Type B pancreatic cell (in vitro differentiated cells): ENCODE measurements around the gene SLC35E2B. TPM values are rescaled to one million over a fixed set of nuclear protein-coding genes. Genes with fewer than 3 reads are reported as not detected.

ENCODE experiments used
- DNase-seq: peaks from one replicate; pipeline ENCODE4 v3.0.0; 2021; ENCODE audit warnings: mixed read lengths; ENCODE audit not compliant: unreplicated experiment; ENCODE audit errors: extremely low spot score
- H3K27ac Mint-ChIP-seq: 2 replicates; pipeline ENCODE4 v1.8.0; 2021; ENCODE audit warnings: mild to moderate bottlenecking, mixed read lengths
- H3K27me3 Mint-ChIP-seq: 2 replicates; pipeline ENCODE4 v1.8.0; 2021; ENCODE audit warnings: mixed read lengths
- H3K36me3 Mint-ChIP-seq: 2 replicates; pipeline ENCODE4 v1.8.0; 2021; ENCODE audit warnings: mixed read lengths
- H3K4me1 Mint-ChIP-seq: one replicate; pipeline ENCODE4 v1.8.0; 2021; ENCODE audit warnings: mixed read lengths; ENCODE audit not compliant: unreplicated experiment
- H3K4me3 Mint-ChIP-seq: 2 replicates; pipeline ENCODE4 v1.8.0; 2021; ENCODE audit warnings: mild to moderate bottlenecking, mixed read lengths
- H3K9me3 Mint-ChIP-seq: 2 replicates; pipeline ENCODE4 v1.8.0; 2021; ENCODE audit warnings: mixed read lengths
- total RNA-seq: library from RNA; stranded (reverse); gene quantifications from 2 replicates; pipeline ENCODE4 v1.2.1, GENCODE V29; 2021; ENCODE audit warnings: low replicate concordance
- TF ChIP-seq, protein P1 (sequence below): fragments of 200-600 bp; sonication (generic); conservative IDR thresholded peaks from 2 replicates; pipeline ENCODE4 v1.5.0; 2021; ENCODE audit warnings: antibody characterized with exemption, mild to moderate bottlenecking

Gene SLC35E2B
- total RNA-seq, 1 donor from 2014 or later = 116 TPM

DNA sequence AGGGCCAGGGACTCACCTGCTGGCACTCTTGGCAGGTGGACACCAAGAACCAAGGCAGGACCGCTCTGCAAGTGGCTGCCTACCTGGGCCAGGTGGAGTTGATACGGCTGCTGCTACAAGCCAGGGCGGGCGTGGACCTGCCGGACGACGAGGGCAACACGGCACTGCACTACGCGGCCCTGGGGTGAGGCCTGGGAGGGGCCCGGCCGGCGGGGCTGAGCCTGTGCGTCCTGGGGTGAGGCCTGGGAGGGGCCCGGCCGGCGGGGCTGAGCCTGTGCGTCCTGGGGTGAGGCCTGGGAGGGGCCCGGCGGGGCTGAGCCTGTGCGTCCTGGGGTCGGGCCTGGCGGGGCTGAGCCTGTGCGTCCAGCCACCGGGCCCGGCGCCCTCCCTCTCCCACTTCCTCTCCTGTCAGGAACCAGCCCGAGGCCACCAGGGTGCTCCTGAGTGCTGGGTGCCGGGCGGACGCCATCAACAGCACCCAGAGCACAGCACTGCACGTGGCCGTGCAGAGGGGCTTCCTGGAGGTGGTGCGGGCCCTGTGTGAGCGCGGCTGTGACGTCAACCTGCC, 65.2 kb downstream of the SLC35E2B start:
- Mint-ChIP-seq H3K27me3 (peaks cover 6% of the 10 kb centered on the region), H3K9me3 (no peaks in the 10 kb centered on the region), H3K27ac (no peak overlapping the region), H3K4me3 (no peak overlapping the region), H3K4me1 (no peaks in the 10 kb centered on the region), H3K36me3 (no peaks in the 10 kb centered on the region)
- TF ChIP-seq, protein P1, sequence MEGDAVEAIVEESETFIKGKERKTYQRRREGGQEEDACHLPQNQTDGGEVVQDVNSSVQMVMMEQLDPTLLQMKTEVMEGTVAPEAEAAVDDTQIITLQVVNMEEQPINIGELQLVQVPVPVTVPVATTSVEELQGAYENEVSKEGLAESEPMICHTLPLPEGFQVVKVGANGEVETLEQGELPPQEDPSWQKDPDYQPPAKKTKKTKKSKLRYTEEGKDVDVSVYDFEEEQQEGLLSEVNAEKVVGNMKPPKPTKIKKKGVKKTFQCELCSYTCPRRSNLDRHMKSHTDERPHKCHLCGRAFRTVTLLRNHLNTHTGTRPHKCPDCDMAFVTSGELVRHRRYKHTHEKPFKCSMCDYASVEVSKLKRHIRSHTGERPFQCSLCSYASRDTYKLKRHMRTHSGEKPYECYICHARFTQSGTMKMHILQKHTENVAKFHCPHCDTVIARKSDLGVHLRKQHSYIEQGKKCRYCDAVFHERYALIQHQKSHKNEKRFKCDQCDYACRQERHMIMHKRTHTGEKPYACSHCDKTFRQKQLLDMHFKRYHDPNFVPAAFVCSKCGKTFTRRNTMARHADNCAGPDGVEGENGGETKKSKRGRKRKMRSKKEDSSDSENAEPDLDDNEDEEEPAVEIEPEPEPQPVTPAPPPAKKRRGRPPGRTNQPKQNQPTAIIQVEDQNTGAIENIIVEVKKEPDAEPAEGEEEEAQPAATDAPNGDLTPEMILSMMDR = no peak
- DNase-seq = no peak

DNA sequence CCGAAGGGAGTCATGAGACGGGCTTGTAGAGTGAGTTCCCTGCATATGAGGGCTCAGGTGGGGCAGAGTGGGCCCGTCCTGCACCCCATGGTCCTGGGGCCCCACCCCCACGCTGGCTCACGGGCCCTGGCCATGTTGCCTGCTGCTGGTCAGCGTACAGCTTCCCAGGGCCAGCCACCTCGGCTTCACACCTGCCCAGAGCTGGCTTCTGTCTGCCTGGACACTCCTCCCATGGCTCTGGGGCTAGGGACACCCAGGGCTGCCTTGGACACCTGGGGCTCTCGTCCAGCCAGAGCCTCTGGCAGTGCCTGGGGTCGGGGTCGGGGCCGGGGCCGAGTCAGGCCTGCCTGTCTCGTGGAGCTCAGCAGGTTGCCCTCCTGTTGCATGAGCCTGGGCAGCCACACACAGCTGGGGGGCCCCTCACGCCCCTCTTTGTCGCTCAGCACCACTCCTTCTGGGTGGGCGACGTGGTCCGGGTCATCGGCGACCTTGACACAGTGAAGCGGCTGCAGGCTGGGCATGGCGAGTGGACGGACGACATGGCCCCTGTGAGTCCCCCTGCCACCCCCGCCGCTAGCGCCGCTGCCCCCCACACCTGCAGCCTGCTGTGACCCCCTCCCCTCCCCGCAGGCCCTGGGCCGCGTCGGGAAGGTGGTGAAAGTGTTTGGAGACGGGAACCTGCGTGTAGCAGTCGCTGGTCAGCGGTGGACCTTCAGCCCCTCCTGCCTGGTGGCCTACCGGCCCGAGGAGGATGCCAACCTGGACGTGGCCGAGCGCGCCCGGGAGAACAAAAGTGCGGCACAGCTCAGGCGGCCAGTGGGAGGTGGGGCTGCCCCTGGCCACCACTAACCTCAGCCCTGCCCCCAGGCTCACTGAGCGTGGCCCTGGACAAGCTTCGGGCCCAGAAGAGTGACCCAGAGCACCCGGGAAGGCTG, 66.1 kb downstream of the SLC35E2B start:
- Mint-ChIP-seq H3K4me1 (no peaks in the 10 kb centered on the region), H3K27me3 (peaks cover 4% of the 10 kb centered on the region), H3K9me3 (no peaks in the 10 kb centered on the region), H3K4me3 (no peak overlapping the region), H3K36me3 (no peaks in the 10 kb centered on the region), H3K27ac (no peak overlapping the region)
- TF ChIP-seq, protein P1 = no peak
- peak; percentile 70 for DNase-seq

DNA sequence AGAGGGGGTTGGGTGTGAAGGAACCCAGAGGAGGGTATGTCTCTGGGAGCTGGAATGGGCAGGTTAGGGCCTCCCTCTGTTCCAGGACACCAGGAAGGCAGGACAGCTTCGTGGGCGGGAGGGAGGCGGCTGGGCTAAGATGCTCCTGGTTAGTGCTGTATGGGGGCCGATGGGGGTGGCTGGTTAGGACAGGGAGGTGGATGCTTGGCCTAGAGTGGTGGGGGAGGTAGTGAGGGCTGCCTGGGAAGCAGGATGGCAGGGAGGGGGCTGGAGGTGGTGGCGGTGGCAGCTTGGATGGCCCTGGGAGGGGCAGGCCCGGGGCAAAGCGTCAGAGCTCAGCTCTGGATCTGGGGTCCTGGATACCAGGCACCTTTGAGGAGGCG, 66.8 kb downstream of the SLC35E2B start:
- H3K4me3 Mint-ChIP-seq = no peak overlapping the region
- H3K4me1 Mint-ChIP-seq = no peaks in the 10 kb centered on the region
- peaks cover 3% of the 10 kb centered on the region for H3K27me3 Mint-ChIP-seq
- H3K27ac Mint-ChIP-seq = no peak overlapping the region
- no peaks in the 10 kb centered on the region for H3K9me3 Mint-ChIP-seq
- no peaks in the 10 kb centered on the region for H3K36me3 Mint-ChIP-seq
- DNase-seq = no peak
- TF ChIP-seq, protein P1 = no peak

DNA sequence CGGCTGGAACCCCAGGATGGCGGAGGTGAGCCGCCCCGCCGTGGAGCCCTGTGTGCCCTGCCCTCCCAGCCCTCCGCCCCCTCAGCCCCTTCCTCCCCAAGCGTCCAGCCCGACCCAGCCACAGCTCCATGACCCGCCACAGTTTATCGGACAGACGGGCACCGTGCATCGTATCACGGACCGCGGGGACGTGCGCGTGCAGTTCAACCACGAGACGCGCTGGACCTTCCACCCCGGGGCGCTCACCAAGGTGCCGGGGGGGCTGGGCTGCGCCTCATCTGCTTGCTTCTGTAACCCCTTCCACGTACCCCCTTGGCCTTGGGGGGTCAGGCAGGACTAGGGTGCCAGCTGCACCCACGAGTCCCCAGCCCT, 67.2 kb downstream of the SLC35E2B start:
- TF ChIP-seq, protein P1 = no peak
- no peak overlapping the region for H3K4me3 Mint-ChIP-seq
- no peaks in the 10 kb centered on the region for H3K36me3 Mint-ChIP-seq
- H3K9me3 Mint-ChIP-seq = no peaks in the 10 kb centered on the region
- peak; percentile 67 for DNase-seq
- H3K27me3 Mint-ChIP-seq = peaks cover 2% of the 10 kb centered on the region
- no peaks in the 10 kb centered on the region for H3K4me1 Mint-ChIP-seq
- no peak overlapping the region for H3K27ac Mint-ChIP-seq

DNA sequence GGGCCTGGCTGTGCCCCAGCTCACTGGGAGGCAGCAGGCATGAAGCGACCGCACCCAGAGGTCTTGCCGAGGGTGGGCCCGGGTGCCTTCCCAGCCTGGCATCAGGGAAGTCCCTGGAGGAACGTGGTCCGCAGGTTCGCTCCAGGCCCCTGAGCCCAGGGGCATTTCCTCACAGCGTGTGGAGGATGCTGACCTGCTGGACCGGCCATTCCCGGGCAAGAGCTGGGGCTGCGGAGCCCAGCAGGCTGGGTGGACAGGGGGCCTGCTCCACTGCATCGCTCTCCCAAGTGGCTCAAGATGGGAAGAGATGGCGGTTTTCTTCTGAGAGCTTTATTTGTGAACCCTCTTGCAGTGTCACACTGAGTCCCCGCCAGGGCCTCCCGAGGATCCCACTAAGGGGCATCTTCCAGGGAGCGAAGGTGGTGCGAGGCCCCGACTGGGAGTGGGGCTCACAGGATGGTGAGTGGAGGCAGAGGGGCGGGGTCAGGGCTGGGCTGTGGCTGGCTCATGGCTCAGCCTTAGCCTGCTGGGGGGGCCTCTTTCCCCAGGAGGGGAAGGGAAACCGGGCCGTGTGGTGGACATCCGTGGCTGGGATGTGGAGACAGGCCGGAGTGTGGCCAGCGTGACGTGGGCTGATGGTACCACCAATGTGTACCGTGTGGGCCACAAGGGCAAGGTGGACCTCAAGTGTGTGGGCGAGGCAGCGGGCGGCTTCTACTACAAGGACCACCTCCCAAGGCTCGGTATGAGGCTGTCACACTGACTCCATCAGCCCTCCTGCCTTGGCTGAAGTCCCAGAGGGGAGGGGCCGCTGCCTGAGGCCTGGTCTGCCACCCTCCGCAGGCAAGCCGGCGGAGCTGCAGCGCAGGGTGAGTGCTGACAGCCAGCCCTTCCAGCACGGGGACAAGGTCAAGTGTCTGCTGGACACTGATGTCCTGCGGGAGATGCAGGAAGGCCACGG, 67.9 kb downstream of the SLC35E2B start:
- Mint-ChIP-seq H3K9me3 (no peaks in the 10 kb centered on the region), H3K36me3 (no peaks in the 10 kb centered on the region)
- TF ChIP-seq, protein P1 = no peak

More for the DNA sequence above, 67.9 kb downstream of the SLC35E2B start:
- H3K27ac Mint-ChIP-seq = no peak overlapping the region
- H3K4me1 Mint-ChIP-seq = no peaks in the 10 kb centered on the region
- DNase-seq = no peak
- no peaks in the 10 kb centered on the region for H3K27me3 Mint-ChIP-seq
- no peak overlapping the region for H3K4me3 Mint-ChIP-seq
